Hypothalamus (tissue), 51 donors: Measurements from ENCODE around the gene GAREM1.
"Not testable (repeated sequence)": the region's sequence is repeated elsewhere in the genome, so short reads cannot be mapped to it uniquely, and the experiment has no call there.

Source experiments
- DNase-seq, 51 donors: peaks; one replicate each; lab custom pipeline; 2025; lab: John Stamatoyannopoulos, UW

Gene GAREM1

GRCh38 chr18:32470714-32471633 is at the start of gene GAREM1:
Gene GAREM1 (minus strand): TSS chr18:32470882. CDS start chr18:32470428, 454 bp downstream.
- peak; percentile 67 to 97 (median 93) for DNase-seq

GRCh38 chr18:32511147-32511546 is 40.5 kb upstream of the GAREM1 start:
- no peak for DNase-seq

DNA sequence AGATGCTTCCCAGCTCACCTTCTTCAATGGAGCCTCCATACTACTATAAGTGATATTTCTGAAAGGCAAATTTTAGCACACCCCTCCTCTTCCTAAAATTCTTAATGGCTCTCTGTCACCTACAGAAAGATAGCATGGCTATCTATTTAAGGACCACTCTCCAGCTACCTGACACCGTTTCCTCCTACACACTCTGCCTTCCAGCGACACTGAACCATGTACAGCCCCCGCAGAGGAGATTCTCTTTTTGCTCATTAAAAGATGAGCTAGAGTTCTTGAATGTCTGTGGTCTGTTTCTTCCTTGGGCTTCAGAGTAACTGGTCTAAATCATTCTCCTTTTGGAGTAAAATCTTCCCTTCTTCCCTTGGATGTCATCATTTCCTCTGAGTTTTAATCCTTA is 38.4 kb upstream of the GAREM1 start:
- no peak for DNase-seq

DNA sequence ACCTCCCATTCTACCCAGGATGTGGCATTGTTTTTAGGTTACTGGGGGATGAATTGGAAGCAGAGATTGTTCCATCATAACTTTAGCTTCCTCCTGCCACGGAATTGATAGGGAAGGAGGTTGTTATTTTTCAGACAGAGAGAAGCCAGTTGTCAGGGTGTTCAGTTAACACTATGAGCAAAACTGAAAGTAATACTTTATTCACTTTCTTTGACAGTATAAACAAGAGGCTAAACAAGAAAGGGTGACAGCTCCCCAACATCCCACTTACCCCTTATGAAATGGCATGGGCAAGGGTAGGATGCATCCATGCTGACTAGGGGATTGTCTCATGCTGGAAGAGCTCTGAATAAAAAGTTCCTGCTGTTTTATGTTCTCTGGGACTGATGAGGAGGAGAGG is 36.4 kb upstream of the GAREM1 start:
- no peak for DNase-seq

GRCh38 chr18:32502014-32502413 is 31.3 kb upstream of the GAREM1 start:
- no peak for DNase-seq

GRCh38 chr18:32501242-32501641 is 30.6 kb upstream of the GAREM1 start:
- DNase-seq, result not testable (repeated sequence)

- DNase-seq, result no peak
Measured at GRCh38 chr18:32483002-32483401, 12.3 kb upstream of the GAREM1 start.

DNA sequence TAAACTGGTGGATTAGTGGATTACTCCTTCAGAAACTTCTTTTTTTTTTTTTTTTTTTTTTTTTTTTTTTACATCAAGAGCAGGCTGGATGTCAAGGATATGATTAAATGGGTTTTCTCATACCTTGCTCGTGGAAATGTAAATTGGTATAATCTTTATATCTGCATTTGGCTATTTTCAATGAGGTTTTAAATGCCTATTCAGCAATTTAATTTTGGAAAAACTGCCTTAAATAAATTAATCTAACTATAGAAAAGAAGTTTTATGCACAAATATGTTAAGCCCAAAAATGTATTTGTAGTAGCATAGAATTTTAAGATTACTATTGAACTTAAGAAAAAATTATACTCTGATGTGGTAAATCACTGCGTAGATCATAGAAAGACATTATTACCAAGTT is 11.4 kb upstream of the GAREM1 start:
- DNase-seq, result no peak

GRCh38 chr18:32480581-32480980 is 9.9 kb upstream of the GAREM1 start:
- DNase-seq, result no peak

GRCh38 chr18:32478807-32479206 is 8.1 kb upstream of the GAREM1 start:
- no peak for DNase-seq

- DNase-seq, result no peak
Measured at GRCh38 chr18:32478317-32478716, 7.6 kb upstream of the GAREM1 start.

- no peak for DNase-seq
Measured at GRCh38 chr18:32476106-32476505, 5.4 kb upstream of the GAREM1 start.

GRCh38 chr18:32475069-32475468 is 4.4 kb upstream of the GAREM1 start:
- not testable (repeated sequence) for DNase-seq

DNA sequence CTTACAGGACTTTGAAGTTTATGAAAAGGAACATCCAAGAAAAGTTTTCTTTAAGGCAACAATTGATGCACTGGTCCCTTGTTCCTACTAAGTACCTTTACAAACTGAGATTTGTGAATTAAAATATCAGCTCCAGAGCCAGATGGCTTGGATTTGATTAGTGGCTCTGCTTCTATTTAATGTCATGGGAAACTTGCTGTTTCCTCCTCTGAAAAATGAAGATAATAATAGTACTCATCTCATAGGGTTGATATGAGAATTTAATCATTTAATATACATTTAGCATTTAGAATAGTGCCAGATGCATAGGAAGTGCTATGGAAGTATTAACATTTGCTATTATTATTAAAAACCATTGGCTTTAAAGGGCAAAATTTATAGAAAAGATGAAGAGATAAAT is 2.6 kb upstream of the GAREM1 start:
- DNase-seq, result no peak

DNA sequence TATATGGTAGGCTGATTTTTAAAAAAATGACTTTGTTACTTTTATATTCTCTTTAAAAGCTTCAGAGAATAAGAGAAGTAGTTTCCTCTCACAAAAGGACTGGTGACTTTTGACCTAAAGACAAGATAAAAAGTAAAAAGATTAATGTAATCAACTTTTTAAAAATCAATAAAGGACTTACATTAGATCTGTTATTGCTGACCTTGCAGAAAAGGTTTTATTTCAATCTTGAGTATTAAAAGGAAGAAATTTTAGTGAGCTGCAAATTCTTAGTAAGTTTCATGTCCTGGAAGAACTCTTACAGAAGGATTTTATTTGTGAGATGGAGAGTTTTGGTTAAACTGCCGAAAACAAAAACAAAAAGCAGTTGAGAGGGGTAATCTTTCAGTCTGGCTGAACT is 2.2 kb upstream of the GAREM1 start:
- DNase-seq, result no peak

- no peak for DNase-seq
Measured at GRCh38 chr18:32470460-32470713, 295 bp downstream of the GAREM1 start.

DNA sequence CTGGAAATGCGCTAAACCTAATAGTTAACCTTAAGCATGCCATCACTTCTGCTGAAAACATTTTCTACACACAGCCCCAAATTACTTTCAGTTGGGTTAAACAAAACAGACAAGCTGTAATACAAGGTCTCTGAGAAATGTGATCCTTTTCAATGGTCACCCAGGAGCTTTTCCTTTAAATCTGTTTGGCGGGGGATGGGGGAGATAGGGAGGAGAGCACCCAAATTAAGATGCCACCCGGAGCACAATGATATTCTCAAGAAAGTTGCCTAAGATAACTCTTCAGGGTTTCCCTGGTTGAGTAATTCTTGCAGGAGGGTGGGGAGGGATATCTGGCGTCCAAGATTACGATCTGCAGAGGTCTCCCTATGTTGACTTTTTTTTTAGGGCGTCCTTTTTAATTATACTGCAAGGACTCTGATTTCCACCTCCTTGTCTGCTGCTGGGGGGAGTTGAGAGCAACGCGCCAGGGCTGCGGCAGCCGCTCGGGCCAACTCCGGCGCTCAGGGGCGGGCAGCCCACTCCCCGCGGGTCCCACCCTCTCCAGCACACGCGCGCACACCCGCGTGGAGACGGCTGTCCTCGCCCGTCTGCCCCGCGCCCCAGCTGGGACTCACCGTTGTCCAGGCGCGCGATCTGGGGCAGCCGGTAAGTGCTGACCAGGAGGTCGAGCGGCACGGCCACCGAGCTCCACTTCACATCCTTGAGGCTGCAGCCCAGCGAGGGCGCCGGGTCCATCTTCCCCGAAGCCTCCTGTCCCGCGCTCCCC is 807 bp downstream of the GAREM1 start:
- DNase-seq, result peak in 38 of 51 donors; percentile 6 to 73 (median 42)

DNA sequence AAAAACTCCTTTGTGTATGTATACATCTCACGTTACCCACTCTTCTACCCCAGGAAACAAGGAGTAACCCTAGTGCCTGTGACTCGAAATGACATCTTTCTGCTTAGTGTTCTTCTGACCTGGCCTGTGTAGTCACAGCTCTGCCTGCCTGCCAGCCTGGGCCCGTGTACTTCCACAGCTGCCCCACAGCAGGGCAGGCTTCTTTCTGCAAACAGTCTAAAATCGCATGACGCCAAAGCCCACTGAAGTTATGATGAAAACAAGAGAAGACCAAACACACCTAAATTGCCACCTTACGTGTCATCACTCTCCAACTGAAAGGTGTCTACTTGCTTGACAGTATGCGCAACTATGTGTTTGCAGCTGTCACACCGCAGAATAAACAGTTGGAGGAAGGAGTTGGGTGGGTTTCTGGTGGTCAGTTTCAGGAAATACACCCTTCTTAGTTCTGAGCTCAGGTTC is 1.5 kb downstream of the GAREM1 start:
- DNase-seq, result peak in 43 of 51 donors; percentile 5 to 66 (median 34)

- no peak for DNase-seq
Measured at GRCh38 chr18:32468147-32468845, 2.4 kb downstream of the GAREM1 start.

- DNase-seq, result no peak
Measured at GRCh38 chr18:32461709-32462272, 8.9 kb downstream of the GAREM1 start.

DNA sequence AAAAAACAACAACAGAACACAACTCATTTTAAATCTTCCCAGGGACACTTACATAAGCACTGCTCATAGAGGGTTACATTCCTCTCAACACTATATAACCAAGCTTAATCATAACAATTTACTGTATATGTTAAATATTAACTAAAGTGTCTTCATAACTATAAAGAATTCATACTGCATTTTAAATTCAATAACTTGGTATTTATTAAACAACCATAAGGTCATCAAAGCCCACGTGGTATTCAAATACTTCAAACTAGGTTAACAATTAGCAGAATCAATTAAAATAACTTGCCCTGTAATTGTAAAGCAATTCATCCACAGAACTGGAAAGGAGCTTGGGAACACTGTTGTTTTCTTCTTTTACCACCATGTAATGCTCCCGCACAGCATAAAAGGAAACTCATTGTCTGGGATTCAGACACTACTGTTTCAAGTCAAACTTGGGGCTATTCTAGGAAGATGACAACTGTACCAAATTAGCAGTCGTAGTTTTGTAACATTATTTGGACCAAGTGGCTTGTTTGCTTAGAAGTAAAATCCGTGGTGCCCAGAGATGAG is 10.4 kb downstream of the GAREM1 start:
- peak in 1 of 51 donors; percentile 17 for DNase-seq
